MCF 10A (cell line): ENCODE measurements around the gene KCNJ6. TPM values are rescaled to one million over a fixed set of nuclear protein-coding genes. Genes with fewer than 3 reads are reported as not detected.

Experiments used
- BruUV-seq: library from RNA; stranded (reverse); fragments of 400-500 nt; replicated peaks from 2 replicates; lab custom pipeline; 2021; lab: Mats Ljungman, UMichigan
- CTCF ChIA-PET: fragments of 300-600 bp; sonication (Branson Sonifier 250); formaldehyde crosslinking; extraction: SDS; loops from one replicate; lab custom pipeline; 2021; ENCODE audit warnings: antibody characterized with exemption, inconsistent platforms; lab: Yijun Ruan, JAX
- POLR2A ChIA-PET: fragments of 300-600, 350-650 bp; sonication (Branson Sonifier 250); formaldehyde crosslinking; extraction: SDS; loops from one replicate; lab custom pipeline; 2020; ENCODE audit warnings: antibody characterized with exemption, inconsistent platforms; lab: Yijun Ruan, JAX
- DNase-seq: peaks from one replicate; pipeline ENCODE4 v3.0.0-alpha.2; 2018; ENCODE audit not compliant: unreplicated experiment
- H3K27ac Mint-ChIP-seq: one replicate; pipeline ENCODE4 v1.8.0; 2022; ENCODE audit warnings: mild to moderate bottlenecking, low read depth, mixed read lengths; ENCODE audit not compliant: unreplicated experiment
- H3K27me3 Mint-ChIP-seq: one replicate; pipeline ENCODE4 v1.8.0; 2022; ENCODE audit warnings: mixed read lengths; ENCODE audit not compliant: insufficient read depth, unreplicated experiment
- H3K36me3 Mint-ChIP-seq: one replicate; pipeline ENCODE4 v1.8.0; 2022; ENCODE audit warnings: mild to moderate bottlenecking, moderate library complexity, mixed read lengths; ENCODE audit not compliant: insufficient read depth, unreplicated experiment
- H3K4me1 Mint-ChIP-seq: one replicate; pipeline ENCODE4 v1.8.0; 2022; ENCODE audit warnings: mixed read lengths; ENCODE audit not compliant: insufficient read depth, unreplicated experiment
- H3K4me3 Mint-ChIP-seq: one replicate; pipeline ENCODE4 v1.8.0; 2022; ENCODE audit warnings: mild to moderate bottlenecking, moderate library complexity, mixed read lengths; ENCODE audit not compliant: unreplicated experiment
- H3K9me3 Mint-ChIP-seq: one replicate; pipeline ENCODE4 v1.8.0; 2022; ENCODE audit warnings: mixed read lengths; ENCODE audit not compliant: unreplicated experiment
- CTCF ChIP-seq: fragments of 200-600 bp; IDR thresholded peaks from one replicate; pipeline ENCODE4 v1.8.0; 2022; ENCODE audit warnings: antibody characterized with exemption, mild to moderate bottlenecking; ENCODE audit not compliant: unreplicated experiment
- intact Hi-C: fragments of 100-400 bp; cut with micrococcal nuclease; formaldehyde crosslinking; loops from 2 replicates; pipeline ENCODE4 v1.14.1; 2022
- total RNA-seq: library from RNA; stranded (reverse); gene quantifications from 2 replicates; pipeline ENCODE4 v1.2.3, GENCODE V29; 2022

The KCNJ6 gene
- total RNA-seq, 1 experiment from 2014 or later = 0.28 TPM

- Mint-ChIP-seq H3K36me3 (no peaks in the 10 kb centered on the region), H3K27me3 (no peaks in the 10 kb centered on the region), H3K9me3 (no peaks in the 10 kb centered on the region), H3K4me3 (no peak overlapping the region), H3K27ac (no peak overlapping the region), H3K4me1 (peaks cover 36% of the 10 kb centered on the region)
- intact Hi-C loops = no loop called here
- no peak for DNase-seq
- ChIA-PET POLR2A (interaction anchor here (1.7 kb wide), 2 partner anchors 8 to 9 kb away, joined by 3 to 4 read pairs; no protein-coding TSS in a partner anchor), CTCF (interaction anchor here (1.1 kb wide), 1 partner anchor 10 kb away, joined by 6 read pairs; no protein-coding TSS in a partner anchor)
- BruUV-seq = no TSS peak
- TF ChIP-seq CTCF = no peak
Measured at GRCh38 chr21:37870221-37870620, 46.0 kb downstream of the KCNJ6 start.

- intact Hi-C loops = no loop called here
- TF ChIP-seq CTCF = no peak
- BruUV-seq = no TSS peak
- Mint-ChIP-seq H3K36me3 (no peaks in the 10 kb centered on the region), H3K27ac (no peak overlapping the region), H3K27me3 (no peaks in the 10 kb centered on the region), H3K9me3 (no peaks in the 10 kb centered on the region), H3K4me1 (peaks cover 36% of the 10 kb centered on the region), H3K4me3 (no peak overlapping the region)
- ChIA-PET CTCF (interaction anchor here (1.1 kb wide), 1 partner anchor 9 kb away, joined by 6 read pairs; no protein-coding TSS in a partner anchor), POLR2A (interaction anchor here (0.7 to 1.7 kb wide), 4 partner anchors 8 to 212 kb away, joined by 3 to 4 read pairs (median 3); no protein-coding TSS in a partner anchor)
- DNase-seq = no peak
Measured at GRCh38 chr21:37869661-37870060, 46.6 kb downstream of the KCNJ6 start.

- CTCF ChIA-PET = interaction anchor here (1.3 kb wide), 1 partner anchor 109 kb away, joined by 3 read pairs; no protein-coding TSS in a partner anchor
- TF ChIP-seq CTCF = no peak
- Mint-ChIP-seq H3K4me3 (no peak overlapping the region), H3K27me3 (no peaks in the 10 kb centered on the region), H3K9me3 (no peaks in the 10 kb centered on the region), H3K36me3 (no peaks in the 10 kb centered on the region), H3K4me1 (peaks cover 36% of the 10 kb centered on the region), H3K27ac (no peak overlapping the region)
- DNase-seq = peak; percentile 42
- BruUV-seq = no TSS peak
- POLR2A ChIA-PET = interaction anchor here (0.6 to 0.9 kb wide), 4 partner anchors 9 to 213 kb away, joined by 3 read pairs; no protein-coding TSS in a partner anchor
- intact Hi-C loops = no loop called here
Measured at GRCh38 chr21:37868446-37869295, 47.6 kb downstream of the KCNJ6 start.

GRCh38 chr21:37866027-37866426 lies 50.2 kb downstream of the KCNJ6 start:
- Mint-ChIP-seq H3K27ac (no peak overlapping the region), H3K36me3 (no peaks in the 10 kb centered on the region), H3K4me3 (no peak overlapping the region), H3K4me1 (peaks cover 31% of the 10 kb centered on the region), H3K27me3 (no peaks in the 10 kb centered on the region), H3K9me3 (no peaks in the 10 kb centered on the region)
- CTCF ChIA-PET = interaction anchor here (1.0 kb wide), 1 partner anchor 38 kb away, joined by 4 read pairs; no protein-coding TSS in a partner anchor
- intact Hi-C loops = no loop called here
- DNase-seq = peak; percentile 29
- BruUV-seq = no TSS peak
- POLR2A ChIA-PET = interaction anchor here (0.9 kb wide), 1 partner anchor 11 kb away, joined by 4 read pairs; no protein-coding TSS in a partner anchor
- TF ChIP-seq CTCF = no peak
